ENCODE data around the gene CHD1L.

- TF ChIP-seq POLR2AphosphoS5 (IDR thresholded peaks at IDR 0.05; ENCODE audit: low read depth, low read length), result no peak
- no peak for TF ChIP-seq POLR2A (IDR thresholded peaks at IDR 0.05; ENCODE audit: low read depth, low read length)
- no peak for TF ChIP-seq TAF1 (IDR thresholded peaks at IDR 0.05; ENCODE audit: borderline replicate concordance, low read depth, low read length)
These were observed 27.0 kb upstream of the CHD1L start for GRCh38 chr1:147215540-147215916.
